NCI-H2107 treated with DMSO at 0.1 percent for 48 hours (cell line): ENCODE data around the gene DHX35.
"Not testable (repeated sequence)": the region's sequence is repeated elsewhere in the genome, so short reads cannot be mapped to it uniquely, and the experiment has no call there.

Experiments used
- DNase-seq: peaks from one replicate; lab custom pipeline; 2025; ENCODE audit not compliant: unreplicated experiment; lab: John Stamatoyannopoulos, UW

Gene DHX35

DNA sequence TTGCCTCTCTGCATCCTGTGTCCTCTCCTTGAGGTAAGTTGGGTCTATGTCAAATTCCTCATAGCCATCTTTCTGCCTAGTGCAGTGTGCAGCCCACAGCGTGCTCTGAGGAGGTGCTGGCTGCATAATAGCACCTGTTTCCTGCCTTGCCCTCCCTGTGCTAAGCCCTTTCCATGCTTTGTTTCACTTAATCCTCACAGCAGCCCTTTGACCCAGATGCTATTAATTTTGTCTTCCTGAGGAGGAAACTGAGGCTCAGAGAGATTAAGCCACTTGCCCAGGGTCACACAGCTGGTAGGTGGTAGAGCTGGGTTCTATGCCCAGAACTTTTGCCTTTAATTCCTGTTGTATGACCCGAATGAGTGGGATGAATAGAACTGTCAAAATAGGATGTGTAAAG is 22.5 kb upstream of the DHX35 start:
- no peak for DNase-seq

DNA sequence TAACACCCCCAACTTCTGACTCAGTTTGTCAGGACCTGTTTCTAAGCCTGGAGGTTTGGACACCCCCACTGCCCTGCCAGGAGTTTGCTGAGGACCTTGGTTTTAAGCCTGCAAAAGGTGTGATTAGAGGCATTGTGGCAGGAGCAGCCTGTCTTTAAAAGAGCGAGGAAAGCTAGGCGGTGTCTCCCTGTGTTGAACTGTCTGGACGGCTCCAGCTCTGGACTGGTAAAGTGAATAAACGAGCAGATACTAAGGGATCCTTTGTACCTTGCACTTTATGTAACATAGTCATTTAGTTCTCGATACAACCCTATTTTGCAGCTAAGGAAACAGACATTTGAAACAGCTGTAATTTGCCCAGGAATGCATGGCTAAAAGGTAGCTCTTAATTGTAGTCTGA is 21.5 kb upstream of the DHX35 start:
- no peak for DNase-seq

DNA sequence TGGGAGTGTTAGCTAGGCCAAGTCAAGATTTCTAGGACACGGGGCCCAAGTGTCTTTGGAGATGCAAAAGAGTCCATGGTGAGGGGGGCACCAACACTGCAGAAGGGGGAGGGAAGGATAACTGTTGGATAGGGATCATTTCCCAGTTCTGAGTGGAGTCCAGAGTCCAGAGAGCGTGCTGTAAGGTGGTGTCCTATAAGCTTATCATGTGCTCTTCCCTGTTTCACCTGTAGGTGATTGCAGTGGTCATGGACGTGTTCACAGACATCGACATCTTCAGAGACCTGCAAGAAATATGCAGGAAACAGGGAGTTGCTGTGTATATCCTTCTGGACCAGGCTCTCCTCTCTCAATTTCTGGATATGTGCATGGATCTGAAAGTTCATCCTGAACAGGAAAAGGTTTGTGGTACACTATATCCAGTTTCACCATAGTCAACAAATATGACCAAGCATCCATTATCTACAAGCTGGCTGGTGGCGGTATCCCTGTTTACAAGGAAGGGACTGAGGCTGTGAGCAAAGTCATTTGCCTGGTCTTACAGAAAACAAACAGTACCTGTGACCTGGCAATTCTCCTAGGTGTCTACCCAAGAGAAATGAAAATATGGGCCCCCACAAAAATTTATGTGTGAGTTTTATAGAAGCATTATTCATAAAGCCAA is 20.3 kb upstream of the DHX35 start:
- DNase-seq = no peak

DNA sequence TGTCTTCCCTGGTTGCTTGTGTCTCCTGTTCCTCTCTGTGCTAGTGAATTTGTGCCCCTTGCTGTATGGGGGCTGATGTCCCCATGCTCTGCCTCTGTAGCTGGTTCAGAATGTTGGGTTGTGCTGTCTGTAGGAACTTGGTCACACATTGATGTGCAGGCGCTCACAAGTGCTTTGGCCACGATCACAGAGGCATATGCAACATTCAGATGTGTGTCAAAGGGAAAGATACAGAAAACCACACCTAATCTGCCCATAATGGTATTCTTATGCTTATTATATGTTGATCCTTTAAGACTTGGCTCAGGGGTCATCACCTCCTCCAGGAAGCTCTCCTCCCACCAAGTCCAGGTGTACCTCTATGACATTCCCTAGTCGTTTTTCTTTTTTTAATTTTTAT is 17.1 kb upstream of the DHX35 start:
- no peak for DNase-seq

GRCh38 chr20:38946836-38947235 is 15.3 kb upstream of the DHX35 start:
- no peak for DNase-seq

DNA sequence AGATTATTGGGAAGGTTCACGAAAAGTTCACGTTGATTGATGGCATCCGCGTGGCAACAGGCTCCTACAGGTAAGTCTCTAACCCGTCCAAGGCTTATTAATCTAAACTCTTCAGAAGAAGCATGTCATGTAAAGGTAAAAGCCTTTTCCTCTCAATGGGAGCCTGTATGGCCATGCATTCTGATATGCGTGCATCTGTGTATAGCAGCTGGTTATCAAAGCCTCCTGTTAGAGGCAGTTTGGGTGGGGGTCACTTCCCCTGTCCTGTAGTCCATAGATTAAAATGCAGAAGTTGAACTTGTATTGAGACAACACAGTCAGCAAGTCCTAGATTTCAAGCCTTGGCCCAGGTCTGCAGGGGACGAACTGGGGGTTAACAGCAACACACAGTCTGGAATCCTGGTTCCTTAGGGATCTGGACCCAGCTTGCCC is 14.2 kb upstream of the DHX35 start:
- DNase-seq = no peak

- no peak for DNase-seq
Measured at GRCh38 chr20:38950254-38950653, 11.9 kb upstream of the DHX35 start.

DNA sequence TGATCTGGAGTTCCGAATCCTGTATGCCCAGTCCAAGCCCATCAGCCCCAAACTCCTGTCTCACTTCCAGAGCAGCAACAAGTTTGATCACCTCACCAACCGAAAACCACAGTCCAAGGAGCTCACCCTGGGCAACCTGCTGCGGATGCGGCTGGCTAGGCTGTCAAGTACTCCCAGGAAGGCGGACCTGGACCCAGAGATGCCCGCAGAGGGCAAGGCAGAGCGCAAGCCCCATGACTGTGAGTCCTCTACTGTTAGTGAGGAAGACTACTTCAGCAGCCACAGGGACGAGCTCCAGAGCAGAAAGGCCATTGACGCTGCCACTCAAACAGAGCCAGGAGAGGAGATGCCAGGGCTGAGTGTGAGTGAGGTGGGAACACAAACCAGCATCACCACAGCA is 10.5 kb upstream of the DHX35 start:
- DNase-seq = no peak

GRCh38 chr20:38952153-38952552 is 10.0 kb upstream of the DHX35 start:
- no peak for DNase-seq

- DNase-seq = no peak
Measured at GRCh38 chr20:38953630-38954340, 8.4 kb upstream of the DHX35 start.

DNA sequence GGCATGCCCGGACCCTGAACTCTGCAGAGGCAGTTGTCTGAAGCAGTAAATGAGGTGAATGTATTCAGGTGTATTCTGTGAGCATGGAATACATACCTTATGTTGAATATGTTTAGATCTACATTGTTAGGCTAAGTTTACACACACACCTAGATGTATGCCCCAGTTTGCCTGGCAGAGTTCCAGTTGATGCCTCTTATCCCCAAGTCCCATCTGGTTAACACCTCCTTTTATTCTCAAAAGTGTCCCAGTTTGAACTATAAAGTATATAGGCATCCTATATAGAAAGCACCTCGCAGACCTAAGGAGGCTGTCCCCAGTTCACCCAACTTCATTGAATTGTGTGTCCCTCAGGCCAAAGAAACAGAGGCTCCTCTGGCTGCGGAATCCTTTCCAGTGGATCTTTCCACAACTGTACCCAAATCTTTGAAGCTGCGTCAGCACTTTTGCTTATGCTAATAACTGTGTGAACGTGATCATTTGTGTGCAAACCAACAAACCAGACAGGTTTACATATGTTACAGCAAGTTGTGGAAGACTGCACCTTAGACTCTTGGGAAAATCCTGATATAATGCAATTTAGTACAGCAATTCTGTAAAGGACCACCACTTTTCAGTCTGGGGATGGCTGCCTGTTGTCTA is 4.8 kb upstream of the DHX35 start:
- no peak for DNase-seq

GRCh38 chr20:38957915-38958485 is 4.1 kb upstream of the DHX35 start:
- DNase-seq = no peak

DNA sequence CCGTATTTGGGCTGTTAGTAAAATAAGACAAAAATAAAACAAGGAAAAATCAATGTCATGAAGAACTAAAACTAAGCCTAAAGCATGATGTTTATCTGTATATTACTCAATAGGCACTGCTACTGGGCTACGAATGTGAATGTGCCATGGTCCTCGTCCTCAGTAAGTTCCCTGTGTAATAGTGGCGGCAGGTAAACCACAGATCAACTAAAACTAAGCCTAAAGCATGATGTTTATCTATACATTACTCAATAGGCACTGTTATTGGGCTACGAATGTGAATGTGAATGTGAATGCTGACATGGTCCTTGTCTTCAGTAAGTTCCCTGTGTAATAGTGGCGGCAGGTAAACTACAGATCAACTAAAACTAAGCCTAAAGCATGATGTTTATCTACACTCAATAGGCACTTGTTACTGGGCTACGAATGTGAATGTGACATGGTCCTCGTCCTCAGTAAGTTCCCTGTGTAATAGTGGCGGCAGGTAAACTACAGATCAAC is 1.9 kb upstream of the DHX35 start:
- DNase-seq = not testable (repeated sequence)

DNA sequence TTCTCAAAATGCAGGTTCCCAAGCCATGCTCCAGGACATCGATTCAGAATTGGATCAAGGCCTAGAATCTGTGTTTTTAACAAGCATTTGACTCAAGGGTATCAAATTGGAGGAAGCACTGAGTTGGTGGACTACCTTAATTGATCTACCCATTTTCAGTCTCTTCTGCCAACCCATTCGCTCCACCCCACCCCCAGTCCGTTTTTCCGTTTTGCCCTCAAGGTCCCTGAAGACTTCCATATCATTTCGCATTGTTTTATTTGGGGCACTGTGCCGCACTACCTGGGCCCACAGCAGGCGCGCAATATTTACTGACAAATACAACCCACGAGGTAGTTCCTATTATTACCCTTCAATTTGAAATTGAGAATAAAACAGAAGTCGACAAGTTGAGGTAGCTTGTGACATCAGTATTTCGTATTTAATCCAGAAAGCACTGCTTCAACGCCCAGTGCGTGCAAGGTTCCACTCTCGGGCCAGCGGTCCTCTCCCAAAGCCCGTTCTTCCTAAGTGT is 557 bp upstream of the DHX35 start:
- no peak for DNase-seq

DNA sequence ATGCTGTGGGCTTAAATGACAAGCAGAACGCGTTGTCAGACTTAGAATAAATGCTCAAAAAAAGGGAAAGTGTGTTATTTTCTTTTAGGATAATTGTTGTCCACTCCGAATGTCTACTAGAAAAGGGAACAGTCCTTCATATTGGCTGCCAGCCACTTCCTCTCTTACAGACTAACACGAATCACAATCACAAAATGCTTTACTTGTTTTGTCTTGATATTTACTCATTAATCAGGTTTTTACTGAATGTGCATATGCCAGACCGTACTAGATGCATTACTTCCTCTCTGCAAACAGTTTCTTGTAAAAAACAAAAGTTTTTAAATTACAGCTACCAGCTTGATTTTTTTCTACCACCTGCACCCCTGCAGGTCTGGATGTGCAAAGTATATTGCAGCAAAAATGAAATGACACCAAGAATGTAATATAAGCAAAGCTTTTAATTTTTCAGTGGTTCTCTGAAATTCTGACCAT is 821 bp downstream of the DHX35 start:
- no peak for DNase-seq

DNA sequence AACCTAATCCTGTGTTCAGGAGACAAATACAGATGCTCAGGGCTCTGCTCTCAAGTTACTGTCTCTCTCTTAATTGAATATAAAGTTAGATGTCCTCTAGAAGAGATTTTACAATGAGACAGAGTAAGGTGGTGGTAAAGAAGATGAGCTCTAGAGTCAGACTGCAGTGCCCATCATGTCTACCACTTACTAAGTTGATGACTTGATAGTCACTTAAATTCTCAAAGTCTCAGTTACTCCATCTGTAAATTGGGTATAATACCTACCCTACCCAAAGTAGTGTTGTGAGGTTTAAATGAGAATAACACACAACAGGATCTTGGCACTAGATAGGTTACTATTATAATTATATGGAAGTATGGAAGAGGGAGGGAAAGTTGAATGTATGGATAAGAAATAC is 1.6 kb downstream of the DHX35 start:
- DNase-seq = no peak

GRCh38 chr20:38965264-38965663 is 3.1 kb downstream of the DHX35 start:
- no peak for DNase-seq

DNA sequence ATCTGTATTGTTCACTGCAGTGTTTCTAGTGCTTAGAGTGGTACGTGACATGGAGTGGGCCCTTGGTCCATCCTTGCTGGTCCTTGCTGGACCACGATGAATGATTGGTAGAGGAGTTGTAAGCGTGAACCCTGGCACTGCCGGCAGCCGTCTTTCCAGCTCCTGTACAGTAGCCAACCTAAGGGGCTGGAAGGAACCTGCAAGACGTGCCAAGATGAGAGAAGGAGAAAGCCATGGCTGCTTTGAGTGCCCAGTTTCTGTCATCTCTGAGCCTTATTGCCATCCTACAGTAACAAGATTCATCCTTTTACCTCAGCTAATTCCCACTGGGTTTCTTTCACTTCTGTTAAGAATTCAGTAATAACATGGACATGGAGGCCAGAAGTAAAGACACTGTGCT is 5.9 kb downstream of the DHX35 start:
- no peak for DNase-seq

GRCh38 chr20:38969708-38970107 is 7.6 kb downstream of the DHX35 start:
- DNase-seq = no peak

DNA sequence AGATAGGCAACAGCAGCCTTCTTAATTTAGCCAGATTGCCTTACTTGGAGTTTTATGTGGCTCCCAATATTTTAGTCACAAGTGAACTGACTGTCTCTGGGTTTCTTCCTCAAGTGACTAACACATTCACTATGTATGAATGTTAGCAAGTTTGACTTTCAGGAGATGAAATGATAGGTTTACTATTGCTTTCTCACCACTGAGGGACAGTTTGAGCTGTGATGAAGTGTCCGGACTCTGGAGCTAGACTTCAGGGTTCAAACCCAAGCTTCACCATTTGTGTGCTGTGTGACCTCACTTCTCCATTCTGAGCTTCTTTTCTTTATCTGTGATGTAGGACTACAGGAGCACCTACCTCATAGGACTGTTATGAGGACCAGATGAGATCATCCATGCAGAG is 8.2 kb downstream of the DHX35 start:
- DNase-seq = no peak

GRCh38 chr20:38973107-38973506 is 11.0 kb downstream of the DHX35 start:
- no peak for DNase-seq

- no peak for DNase-seq
Measured at GRCh38 chr20:38973645-38974044, 11.5 kb downstream of the DHX35 start.
